Non-pigmented ciliary epithelial cell (primary cell): ENCODE measurements around the gene CAB39L.

Experiments used
- DNase-seq: peaks from one replicate; pipeline ENCODE4 v3.0.0-alpha.2; 2010; ENCODE audit warnings: low read depth

Gene CAB39L

GRCh38 chr13:49400755-49401659 lies 42.9 kb downstream of the CAB39L start:
- no peak for DNase-seq

- no peak for DNase-seq
Observed at GRCh38 chr13:49399801-49400472, 43.9 kb downstream of the CAB39L start.

GRCh38 chr13:49395878-49396380 lies 47.9 kb downstream of the CAB39L start:
- no peak for DNase-seq

GRCh38 chr13:49395451-49395865 lies 48.4 kb downstream of the CAB39L start:
- no peak for DNase-seq

GRCh38 chr13:49388091-49388635 lies 55.7 kb downstream of the CAB39L start:
- no peak for DNase-seq

- no peak for DNase-seq
Observed at GRCh38 chr13:49386664-49387063, 57.2 kb downstream of the CAB39L start.

- DNase-seq: no peak
Observed at GRCh38 chr13:49376121-49376520, 67.7 kb downstream of the CAB39L start.

- DNase-seq: peak; percentile 89
Observed at GRCh38 chr13:49374585-49375290, 69.1 kb downstream of the CAB39L start.

- no peak for DNase-seq
Observed at GRCh38 chr13:49373716-49374115, 70.1 kb downstream of the CAB39L start.

GRCh38 chr13:49371943-49372613 lies 71.8 kb downstream of the CAB39L start:
- no peak for DNase-seq

GRCh38 chr13:49370371-49370770 lies 73.5 kb downstream of the CAB39L start:
- no peak for DNase-seq

GRCh38 chr13:49369866-49370265 lies 74.0 kb downstream of the CAB39L start:
- DNase-seq: no peak

- DNase-seq: no peak
Observed at GRCh38 chr13:49368688-49369087, 75.2 kb downstream of the CAB39L start.

- DNase-seq: no peak
Observed at GRCh38 chr13:49367640-49368422, 76.0 kb downstream of the CAB39L start.

- DNase-seq: no peak
Observed at GRCh38 chr13:49366841-49367240, 77.0 kb downstream of the CAB39L start.

GRCh38 chr13:49357694-49358093 lies 86.2 kb downstream of the CAB39L start:
- DNase-seq: no peak

- peak; percentile 92 for DNase-seq
Observed at GRCh38 chr13:49356223-49356622, 87.6 kb downstream of the CAB39L start.

- no peak for DNase-seq
Observed at GRCh38 chr13:49354719-49355118, 89.1 kb downstream of the CAB39L start.

- DNase-seq: no peak
Observed at GRCh38 chr13:49353908-49354307, 90.0 kb downstream of the CAB39L start.

- DNase-seq: peak; percentile 84
Observed at GRCh38 chr13:49351871-49352270, 92.0 kb downstream of the CAB39L start.

- DNase-seq: no peak
Observed at GRCh38 chr13:49348751-49349150, 95.1 kb downstream of the CAB39L start.
